SK-N-SH treated with all-trans-retinoic acid at 6 μM for 48 hours (cell line): ENCODE data around the gene VSTM4.

Source experiments
- ATAC-seq: fragments of 200-7000 bp; cut with Tn5 transposase; 3 replicates; pipeline ENCODE4 v1.9.1; 2020; ENCODE audit warnings: mild to moderate bottlenecking, moderate library complexity
- ARNTL ChIP-seq: fragments of 450-650 bp; formaldehyde crosslinking; IDR thresholded peaks from 2 replicates; pipeline ENCODE4 v1.5.0; 2020; ENCODE audit warnings: low read depth, mild to moderate bottlenecking, moderate library complexity, borderline replicate concordance
- CSDC2 ChIP-seq: fragments of 250-450 bp; sonication (Bioruptor Pico); IDR thresholded peaks from 2 replicates; pipeline ENCODE4 v1.5.0; 2020; ENCODE audit warnings: mild to moderate bottlenecking, moderate library complexity
- ESRRG ChIP-seq: fragments of 250-450 bp; sonication (Bioruptor Pico); IDR thresholded peaks from 2 replicates; pipeline ENCODE4 v1.6.1; 2021; ENCODE audit warnings: mild to moderate bottlenecking
- GLIS3 ChIP-seq: fragments of 250-450 bp; sonication (Bioruptor Pico); IDR thresholded peaks from 2 replicates; pipeline ENCODE4 v1.5.0; 2020; ENCODE audit warnings: mild to moderate bottlenecking, moderate library complexity
- ISL1 ChIP-seq: fragments of 250-450 bp; sonication (Bioruptor Pico); IDR thresholded peaks from 2 replicates; pipeline ENCODE4 v2.1.2; 2022; ENCODE audit warnings: mild to moderate bottlenecking, moderate library complexity
- OSR1 ChIP-seq: fragments of 250-450 bp; sonication (Bioruptor Pico); IDR thresholded peaks from 2 replicates; pipeline ENCODE4 v1.8.0; 2022; ENCODE audit warnings: moderate library complexity, mild to moderate bottlenecking, inconsistent platforms
- PPARA ChIP-seq: fragments of 250-450 bp; sonication (Bioruptor Pico); IDR thresholded peaks from 2 replicates; pipeline ENCODE4 v1.5.0; 2020; ENCODE audit warnings: mild to moderate bottlenecking, borderline replicate concordance
- RARB ChIP-seq: fragments of 250-450 bp; sonication (Bioruptor Pico); IDR thresholded peaks from 2 replicates; pipeline ENCODE4 v1.8.0; 2021; ENCODE audit warnings: mild to moderate bottlenecking, moderate library complexity
- SNAI2 ChIP-seq: fragments of 250-450 bp; sonication (Bioruptor Pico); IDR thresholded peaks from 2 replicates; pipeline ENCODE4 v1.5.0; 2020; ENCODE audit warnings: mild to moderate bottlenecking, moderate library complexity
- TCF4 ChIP-seq: fragments of 250-450 bp; sonication (Bioruptor Pico); IDR thresholded peaks from 2 replicates; pipeline ENCODE4 v1.8.0; 2021; ENCODE audit warnings: mild to moderate bottlenecking, moderate library complexity, borderline replicate concordance
- TOX ChIP-seq: fragments of 250-450 bp; sonication (Bioruptor Pico); IDR thresholded peaks from 2 replicates; pipeline ENCODE4 v1.8.0; 2021; ENCODE audit warnings: mild to moderate bottlenecking, moderate library complexity, borderline replicate concordance
- ZC3H10 ChIP-seq: fragments of 250-450 bp; sonication (Bioruptor Pico); IDR thresholded peaks from 2 replicates; pipeline ENCODE4 v1.5.1; 2021; ENCODE audit warnings: mild to moderate bottlenecking, moderate library complexity
- ZFP3 ChIP-seq: fragments of 250-450 bp; sonication (Bioruptor Pico); IDR thresholded peaks from 2 replicates; pipeline ENCODE4 v1.5.0; 2020; ENCODE audit warnings: mild to moderate bottlenecking, moderate library complexity
- ZFP30 ChIP-seq: fragments of 450-650 bp; formaldehyde crosslinking; IDR thresholded peaks from 2 replicates; pipeline ENCODE4 v1.5.0; 2022; ENCODE audit warnings: mild to moderate bottlenecking, moderate library complexity
- ZNF565 ChIP-seq: fragments of 450-650 bp; formaldehyde crosslinking; conservative IDR thresholded peaks from 2 replicates; pipeline ENCODE4 v1.5.0; 2020; ENCODE audit warnings: low read depth, mild to moderate bottlenecking, moderate library complexity
- ZNF70 ChIP-seq: fragments of 450-650 bp; formaldehyde crosslinking; IDR thresholded peaks from 2 replicates; pipeline ENCODE4 v1.5.0; 2020; ENCODE audit warnings: mild to moderate bottlenecking, moderate library complexity
- ZNF8 ChIP-seq: fragments of 450-650 bp; formaldehyde crosslinking; IDR thresholded peaks from 2 replicates; pipeline ENCODE4 v1.5.0; 2020; ENCODE audit warnings: mild to moderate bottlenecking, moderate library complexity
- TF ChIP-seq, protein P1 (sequence below): fragments of 250-450 bp; sonication (Bioruptor Pico); IDR thresholded peaks from 2 replicates; pipeline ENCODE4 v1.5.1; 2021; ENCODE audit warnings: mild to moderate bottlenecking, moderate library complexity
- TF ChIP-seq, protein P2 (sequence below): fragments of 250-450 bp; sonication (Bioruptor Pico); IDR thresholded peaks from 2 replicates; pipeline ENCODE4 v1.5.1; 2020; ENCODE audit warnings: low read depth, mild to moderate bottlenecking, moderate library complexity
- TF ChIP-seq, protein P3 (sequence below): fragments of 250-450 bp; sonication (Bioruptor Pico); IDR thresholded peaks from 2 replicates; pipeline ENCODE4 v1.8.0; 2021; ENCODE audit warnings: low read depth, mild to moderate bottlenecking, moderate library complexity, borderline replicate concordance

The VSTM4 gene

DNA sequence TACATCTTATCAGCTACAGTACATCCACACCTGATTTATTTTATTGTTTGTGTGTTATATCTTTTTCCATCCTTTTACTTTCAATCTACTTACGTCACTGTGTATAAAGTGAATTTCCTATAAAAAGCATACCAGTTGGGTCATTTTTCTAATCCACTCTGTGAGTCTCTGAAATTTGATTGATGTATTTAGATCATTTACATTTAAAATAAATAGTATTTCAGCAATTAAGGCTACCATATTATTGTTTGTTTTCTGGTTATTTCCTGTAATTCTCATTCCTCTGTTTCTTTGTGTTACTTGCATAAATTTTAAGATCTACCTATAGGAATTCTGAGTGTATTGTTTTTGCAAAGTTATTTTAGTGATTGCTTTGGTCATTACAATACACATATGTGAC lies 53.7 kb downstream of the VSTM4 start:
- TF ChIP-seq ZNF8 (CRISPR knock-in tag) (no peak), RARB (CRISPR knock-in tag) (no peak), CSDC2 (no peak), PPARA (CRISPR knock-in tag) (no peak), ZNF70 (CRISPR knock-in tag) (no peak), TCF4 (CRISPR knock-in tag) (no peak), ZC3H10 (CRISPR knock-in tag) (no peak), TOX (CRISPR knock-in tag) (no peak), ZFP3 (CRISPR knock-in tag) (no peak), GLIS3 (CRISPR knock-in tag) (no peak), SNAI2 (CRISPR knock-in tag) (no peak), ZFP30 (CRISPR knock-in tag) (no peak), ESRRG (CRISPR knock-in tag) (no peak), ZNF565 (CRISPR knock-in tag) (no peak), ISL1 (CRISPR knock-in tag) (no peak), ARNTL (CRISPR knock-in tag) (no peak)
- TF ChIP-seq, protein P1, sequence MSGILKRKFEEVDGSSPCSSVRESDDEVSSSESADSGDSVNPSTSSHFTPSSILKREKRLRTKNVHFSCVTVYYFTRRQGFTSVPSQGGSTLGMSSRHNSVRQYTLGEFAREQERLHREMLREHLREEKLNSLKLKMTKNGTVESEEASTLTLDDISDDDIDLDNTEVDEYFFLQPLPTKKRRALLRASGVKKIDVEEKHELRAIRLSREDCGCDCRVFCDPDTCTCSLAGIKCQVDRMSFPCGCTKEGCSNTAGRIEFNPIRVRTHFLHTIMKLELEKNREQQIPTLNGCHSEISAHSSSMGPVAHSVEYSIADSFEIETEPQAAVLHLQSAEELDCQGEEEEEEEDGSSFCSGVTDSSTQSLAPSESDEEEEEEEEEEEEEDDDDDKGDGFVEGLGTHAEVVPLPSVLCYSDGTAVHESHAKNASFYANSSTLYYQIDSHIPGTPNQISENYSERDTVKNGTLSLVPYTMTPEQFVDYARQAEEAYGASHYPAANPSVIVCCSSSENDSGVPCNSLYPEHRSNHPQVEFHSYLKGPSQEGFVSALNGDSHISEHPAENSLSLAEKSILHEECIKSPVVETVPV (CRISPR knock-in tag), result no peak
- TF ChIP-seq, protein P2, sequence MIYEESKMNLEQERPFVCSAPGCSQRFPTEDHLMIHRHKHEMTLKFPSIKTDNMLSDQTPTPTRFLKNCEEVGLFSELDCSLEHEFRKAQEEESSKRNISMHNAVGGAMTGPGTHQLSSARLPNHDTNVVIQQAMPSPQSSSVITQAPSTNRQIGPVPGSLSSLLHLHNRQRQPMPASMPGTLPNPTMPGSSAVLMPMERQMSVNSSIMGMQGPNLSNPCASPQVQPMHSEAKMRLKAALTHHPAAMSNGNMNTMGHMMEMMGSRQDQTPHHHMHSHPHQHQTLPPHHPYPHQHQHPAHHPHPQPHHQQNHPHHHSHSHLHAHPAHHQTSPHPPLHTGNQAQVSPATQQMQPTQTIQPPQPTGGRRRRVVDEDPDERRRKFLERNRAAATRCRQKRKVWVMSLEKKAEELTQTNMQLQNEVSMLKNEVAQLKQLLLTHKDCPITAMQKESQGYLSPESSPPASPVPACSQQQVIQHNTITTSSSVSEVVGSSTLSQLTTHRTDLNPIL (CRISPR knock-in tag), result no peak
- TF ChIP-seq, protein P3, sequence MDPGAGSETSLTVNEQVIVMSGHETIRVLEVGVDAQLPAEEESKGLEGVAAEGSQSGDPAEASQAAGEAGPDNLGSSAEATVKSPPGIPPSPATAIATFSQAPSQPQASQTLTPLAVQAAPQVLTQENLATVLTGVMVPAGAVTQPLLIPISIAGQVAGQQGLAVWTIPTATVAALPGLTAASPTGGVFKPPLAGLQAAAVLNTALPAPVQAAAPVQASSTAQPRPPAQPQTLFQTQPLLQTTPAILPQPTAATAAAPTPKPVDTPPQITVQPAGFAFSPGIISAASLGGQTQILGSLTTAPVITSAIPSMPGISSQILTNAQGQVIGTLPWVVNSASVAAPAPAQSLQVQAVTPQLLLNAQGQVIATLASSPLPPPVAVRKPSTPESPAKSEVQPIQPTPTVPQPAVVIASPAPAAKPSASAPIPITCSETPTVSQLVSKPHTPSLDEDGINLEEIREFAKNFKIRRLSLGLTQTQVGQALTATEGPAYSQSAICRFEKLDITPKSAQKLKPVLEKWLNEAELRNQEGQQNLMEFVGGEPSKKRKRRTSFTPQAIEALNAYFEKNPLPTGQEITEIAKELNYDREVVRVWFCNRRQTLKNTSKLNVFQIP (CRISPR knock-in tag), result no peak
- ATAC-seq, result no peak

DNA sequence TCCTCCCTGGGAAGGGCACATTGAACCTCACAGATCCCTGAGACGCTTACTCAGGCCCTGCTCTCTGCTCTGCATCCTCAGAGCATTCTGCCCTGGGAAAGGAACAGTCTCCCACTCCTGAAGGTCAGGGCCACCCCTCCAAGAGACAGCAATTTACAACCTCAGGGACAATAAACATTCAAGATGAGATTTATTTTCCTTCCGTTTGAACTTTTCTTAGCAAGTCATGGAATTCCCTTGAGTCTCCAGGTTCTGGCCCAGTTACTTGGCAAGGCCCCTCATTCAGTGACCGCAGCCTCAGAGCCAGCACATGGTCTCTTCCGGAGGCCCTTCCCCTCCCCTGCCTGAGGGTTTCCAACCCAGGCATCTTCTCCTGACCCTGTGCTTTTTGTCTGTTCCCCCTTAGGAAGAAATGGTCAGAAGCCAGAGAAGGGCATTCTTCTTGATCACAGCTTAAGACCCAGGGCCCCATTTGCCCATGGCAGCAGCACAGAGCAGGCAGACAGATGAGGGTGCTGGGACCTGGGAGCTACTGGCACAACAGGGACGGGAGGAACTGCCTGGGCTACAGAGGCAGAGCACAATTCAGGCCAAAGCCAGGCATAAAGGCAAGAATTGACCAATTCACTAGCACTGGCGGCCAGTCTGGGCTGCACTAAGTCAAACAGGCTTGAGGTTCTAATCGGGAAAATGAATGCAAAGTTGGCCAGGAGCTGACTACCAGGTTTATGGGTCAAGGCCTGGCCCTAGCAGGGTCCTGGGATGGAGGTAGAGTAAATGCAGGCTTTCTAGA lies 56.7 kb downstream of the VSTM4 start:
- TF ChIP-seq ISL1 (CRISPR knock-in tag) (no peak), TCF4 (CRISPR knock-in tag) (no peak), ZNF8 (CRISPR knock-in tag) (no peak), ZFP3 (CRISPR knock-in tag) (no peak), SNAI2 (CRISPR knock-in tag) (no peak), ZFP30 (CRISPR knock-in tag) (no peak), OSR1 (CRISPR knock-in tag) (no peak)
- TF ChIP-seq, protein P1 (CRISPR knock-in tag), result no peak

DNA sequence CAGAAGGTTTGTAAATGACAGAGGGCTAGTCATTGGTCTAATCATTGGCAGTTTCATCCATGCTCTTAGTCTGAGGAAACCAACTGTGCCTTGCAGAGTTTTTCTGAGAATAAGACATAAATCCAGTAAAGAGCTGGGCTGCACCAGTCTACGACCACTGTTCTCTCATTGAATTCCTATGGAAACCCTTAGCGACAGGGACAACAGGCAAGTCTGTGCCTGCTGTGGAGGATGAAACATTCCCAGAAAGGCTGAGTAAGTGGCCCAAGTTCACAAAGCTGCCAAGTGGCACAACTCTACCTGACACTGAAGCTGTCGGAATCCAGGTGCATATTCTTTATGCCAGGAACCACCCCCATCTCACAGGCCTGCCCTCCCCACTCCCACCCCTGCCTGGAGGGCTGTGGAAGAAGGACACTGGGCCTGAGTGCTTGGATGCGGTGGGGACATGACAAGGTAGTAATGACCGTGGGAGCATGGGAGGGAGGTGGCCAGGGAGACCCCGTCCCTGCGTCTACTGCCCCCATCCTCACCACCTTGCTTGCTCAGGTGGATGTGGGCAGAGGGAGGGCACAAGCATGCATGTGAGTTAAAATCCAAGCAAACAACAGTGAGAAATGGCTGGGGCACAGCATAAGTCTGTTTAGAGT lies 58.0 kb downstream of the VSTM4 start:
- TF ChIP-seq ARNTL (CRISPR knock-in tag), result no peak
- ATAC-seq, result no peak

More for the DNA sequence above, 56.7 kb downstream of the VSTM4 start:
- no peak for ATAC-seq

DNA sequence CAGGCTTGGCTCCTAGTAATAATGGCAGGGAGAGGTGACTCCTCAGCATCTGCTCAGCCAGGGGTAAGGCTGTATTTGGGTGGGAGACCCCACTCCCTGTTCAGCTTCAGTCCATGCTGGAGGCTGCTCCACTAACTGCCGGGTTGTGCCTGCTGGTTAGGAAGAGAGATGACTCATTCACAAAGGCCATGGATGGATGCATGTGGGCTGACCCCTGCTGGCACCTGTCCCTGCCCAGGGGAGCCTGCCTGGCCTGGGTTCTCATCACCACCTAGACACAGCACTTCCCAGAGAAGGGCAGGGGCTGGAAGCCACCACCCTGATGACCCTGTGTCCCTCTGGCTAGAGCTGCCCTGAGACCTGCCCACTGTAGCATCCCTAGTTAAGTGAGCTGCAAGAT lies 59.0 kb downstream of the VSTM4 start:
- no peak for TF ChIP-seq ZNF565 (CRISPR knock-in tag)
- ATAC-seq, result no peak
